Measurements from ENCODE around the gene MAPK12. TPM values are rescaled to one million over a fixed set of nuclear protein-coding genes. Genes with fewer than 3 reads are reported as not detected.
A peak's percentile ranks its signal among the peaks of the same experiment; 100 is the strongest.

The MAPK12 gene
- total RNA-seq, 2 donors from 2014 or later = 8.4 to 18.0 TPM

DNA sequence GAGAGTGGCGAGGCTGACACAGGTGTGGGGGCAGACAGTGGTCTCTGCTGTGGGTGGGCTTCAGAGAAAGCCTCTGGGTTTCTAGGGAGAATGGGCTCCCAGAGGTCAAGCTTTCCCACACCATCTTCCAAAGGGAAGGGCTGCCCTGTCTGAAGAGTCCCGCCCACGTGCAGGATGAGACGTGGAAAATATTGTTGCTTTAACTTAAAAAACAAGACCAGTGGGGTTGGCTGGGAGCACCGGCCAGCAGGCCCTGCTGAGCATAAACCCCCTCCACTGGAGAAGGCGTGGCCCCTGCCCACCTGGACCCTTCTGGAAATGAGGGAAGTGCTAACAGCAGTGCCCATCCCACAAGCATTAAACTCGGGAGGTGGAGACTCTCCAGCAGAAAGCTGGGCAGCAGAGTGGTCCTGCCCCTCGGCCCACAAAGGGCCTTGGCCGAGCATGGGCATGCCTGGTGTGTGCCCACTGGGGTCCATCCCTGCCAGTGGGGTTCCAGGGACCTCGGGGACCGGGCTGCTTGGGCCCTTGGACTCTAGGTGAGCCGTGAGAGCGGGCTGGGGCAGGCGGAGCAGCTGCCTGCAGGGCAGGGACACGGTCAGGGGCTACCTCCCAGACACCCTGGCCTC lies 45.3 kb downstream of the MAPK12 start:
- intact Hi-C loops (cut with DNase I) = no loop called here
- H3K4me3 ChIP-seq = no peak overlapping the region
- H3K4me1 ChIP-seq (replicated peaks) = no peaks in the 10 kb centered on the region
- peaks cover 22 to 28% of the 10 kb centered on the region in 2 donors for H3K36me3 ChIP-seq
- no peaks in the 10 kb centered on the region for H3K27me3 ChIP-seq (replicated peaks; ENCODE audit: insufficient read depth)
- DNase-seq (ENCODE audit: low spot score) = no peak
- no peak overlapping the region for H3K27ac ChIP-seq
- no peaks in the 10 kb centered on the region for H3K9me3 ChIP-seq
- no peak for TF ChIP-seq POLR2A (IDR thresholded peaks at IDR 0.05)
- TF ChIP-seq POLR2AphosphoS5 (IDR thresholded peaks at IDR 0.05) = no peak
- TF ChIP-seq CTCF (IDR thresholded peaks at IDR 0.05) = no peak
- 77% methylated on average over 11 of the region's 15 CpGs for WGBS

DNA sequence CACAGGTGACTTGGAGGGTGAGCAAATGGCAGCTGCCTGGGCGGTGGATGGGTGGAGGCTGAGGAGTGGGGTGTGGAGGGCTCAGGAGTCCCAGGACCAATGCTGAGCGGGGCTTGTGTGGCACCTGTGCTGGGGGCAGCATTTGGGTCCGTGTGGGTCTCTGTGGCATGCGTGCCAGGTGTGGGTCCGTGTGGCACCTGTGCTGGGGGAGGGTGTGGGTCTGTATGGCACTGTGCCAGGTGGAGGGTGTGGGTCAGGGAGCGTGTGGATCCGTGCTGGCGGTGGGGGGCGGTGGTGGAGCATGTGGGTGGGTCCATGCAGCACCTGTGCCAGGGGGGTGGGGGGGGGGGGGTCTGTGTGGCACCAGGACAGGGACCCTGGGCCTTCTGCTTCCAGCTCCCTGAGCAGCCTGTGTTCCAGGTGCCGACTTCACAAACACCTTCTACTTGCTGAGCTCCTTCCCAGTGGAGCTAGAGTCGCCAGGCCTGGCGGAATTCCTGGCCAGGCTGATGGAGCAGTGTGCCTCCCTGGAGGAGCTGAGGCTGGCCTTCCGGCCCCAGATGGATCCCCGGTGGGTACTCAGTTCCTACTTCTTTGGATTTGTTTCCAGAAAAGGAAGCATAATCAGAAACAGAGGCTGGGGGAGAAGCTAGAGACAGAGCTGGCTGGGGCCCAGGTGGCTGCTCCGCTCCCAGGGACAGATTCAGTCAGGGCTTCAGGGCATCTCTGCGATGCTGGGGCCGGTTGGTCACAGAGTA lies 46.0 kb downstream of the MAPK12 start:
- intact Hi-C loops (cut with DNase I) = no loop called here
- Histone ChIP-seq H3K36me3 (peaks cover 20 to 31% of the 10 kb centered on the region in 2 donors), H3K4me1 (replicated peaks) (no peaks in the 10 kb centered on the region), H3K9me3 (no peaks in the 10 kb centered on the region), H3K27me3 (replicated peaks; ENCODE audit: insufficient read depth) (no peaks in the 10 kb centered on the region), H3K4me3 (no peak overlapping the region), H3K27ac (no peak overlapping the region)
- no peak for DNase-seq (ENCODE audit: low spot score)
- 67% methylated on average over 17 of the region's 17 CpGs for WGBS
- no peak for TF ChIP-seq POLR2AphosphoS5 (IDR thresholded peaks at IDR 0.05)
- TF ChIP-seq CTCF (IDR thresholded peaks at IDR 0.05) = no peak
- TF ChIP-seq POLR2A (IDR thresholded peaks at IDR 0.05) = no peak

GRCh38 chr22:50213263-50213662 lies 48.2 kb downstream of the MAPK12 start:
- intact Hi-C loops (cut with DNase I) = no loop called here
- TF ChIP-seq CTCF (IDR thresholded peaks at IDR 0.05) = no peak
- TF ChIP-seq POLR2AphosphoS5 (IDR thresholded peaks at IDR 0.05) = peak; percentile 61
- H3K4me3 ChIP-seq = no peak overlapping the region
- 84% methylated on average over 9 of the region's 9 CpGs for WGBS
- no peaks in the 10 kb centered on the region for H3K4me1 ChIP-seq (replicated peaks)
- H3K27ac ChIP-seq = peak overlapping the region in 1 of 2 donors; percentile 28
- no peaks in the 10 kb centered on the region for H3K27me3 ChIP-seq (replicated peaks; ENCODE audit: insufficient read depth)
- no peaks in the 10 kb centered on the region for H3K9me3 ChIP-seq
- peaks cover 20 to 28% of the 10 kb centered on the region in 2 donors for H3K36me3 ChIP-seq
- no peak for DNase-seq (ENCODE audit: low spot score)

DNA sequence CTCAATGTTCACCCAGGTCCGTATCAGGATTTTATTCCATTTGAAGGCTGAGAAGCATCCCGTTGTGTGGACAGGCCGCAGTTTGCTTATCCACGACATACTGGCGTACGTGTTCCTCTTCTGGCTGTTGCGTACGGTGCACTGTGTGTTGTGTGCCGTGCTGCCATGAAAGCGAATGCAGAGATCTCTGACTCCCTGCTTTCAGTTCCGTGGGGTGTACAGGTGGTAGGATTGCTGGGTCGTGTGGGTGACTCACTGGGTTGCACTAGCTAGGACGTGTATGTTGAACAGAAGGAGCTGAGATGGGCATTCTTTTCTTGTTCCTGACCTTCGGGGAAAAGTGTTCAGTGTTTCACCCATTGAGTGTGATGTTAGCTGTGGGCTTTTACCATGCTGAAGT lies 50.3 kb downstream of the MAPK12 start:
- Histone ChIP-seq H3K27ac (no peak overlapping the region), H3K9me3 (no peaks in the 10 kb centered on the region), H3K4me3 (no peak overlapping the region), H3K36me3 (peaks cover 5 to 14% of the 10 kb centered on the region in 2 donors), H3K27me3 (replicated peaks; ENCODE audit: insufficient read depth) (no peaks in the 10 kb centered on the region), H3K4me1 (replicated peaks) (no peaks in the 10 kb centered on the region)
- TF ChIP-seq POLR2A (IDR thresholded peaks at IDR 0.05) (no peak), CTCF (IDR thresholded peaks at IDR 0.05) (no peak), POLR2AphosphoS5 (IDR thresholded peaks at IDR 0.05) (no peak)
- intact Hi-C loops (cut with DNase I) = no loop called here
- DNase-seq (ENCODE audit: low spot score) = no peak
- 83% methylated on average over 14 of the region's 14 CpGs for WGBS
